RKO (cell line): Measurements from ENCODE around the gene CCNB3.

Source experiments
- DNase-seq: peaks from one replicate; pipeline ENCODE4 v3.0.0-alpha.2; 2016; ENCODE audit warnings: low spot score

CCNB3 gene

DNA sequence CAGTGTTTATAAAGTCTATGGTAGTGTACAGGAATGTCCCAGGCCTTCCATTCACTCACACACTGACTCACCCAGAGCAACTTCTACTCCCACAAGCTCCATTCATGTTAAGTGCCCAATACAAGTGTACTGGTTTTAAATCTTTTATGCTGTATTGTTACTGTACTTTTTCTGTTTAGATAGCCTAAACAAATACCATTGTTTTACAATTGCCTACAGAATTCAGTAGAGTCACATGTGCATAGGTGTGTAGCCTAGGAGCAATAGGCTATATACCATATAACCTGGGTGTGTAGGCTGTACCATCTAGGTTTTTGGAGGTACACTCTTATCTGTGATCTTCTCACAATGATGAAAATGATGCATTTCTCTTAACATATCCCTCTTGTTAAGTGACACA is 139.4 kb downstream of the CCNB3 start:
- no peak for DNase-seq

DNA sequence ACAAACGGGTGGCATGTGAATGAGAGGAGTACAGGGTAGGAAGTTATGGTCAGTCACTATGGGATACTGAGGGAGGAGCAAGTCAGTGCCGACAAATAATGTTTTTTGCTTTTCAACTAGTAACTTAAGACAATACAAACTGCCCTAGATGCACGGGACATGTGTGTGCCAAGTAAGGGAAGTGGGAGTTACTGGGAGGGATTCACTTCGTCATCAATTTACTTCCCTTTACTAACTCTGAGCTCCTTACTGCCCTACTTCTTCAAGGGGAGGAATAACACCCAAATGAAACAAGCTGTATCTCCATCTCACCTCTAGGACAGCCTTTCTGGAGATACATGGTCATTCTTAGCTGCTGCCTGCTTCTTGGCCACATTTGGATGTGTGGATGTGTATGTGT is 168.4 kb downstream of the CCNB3 start:
- DNase-seq = no peak

- DNase-seq = no peak
Measured at GRCh38 chrX:50375481-50376267, 171.1 kb downstream of the CCNB3 start.

GRCh38 chrX:50381729-50382415 is 177.3 kb downstream of the CCNB3 start:
- DNase-seq = no peak

- DNase-seq = no peak
Measured at GRCh38 chrX:50386520-50386919, 182.0 kb downstream of the CCNB3 start.

DNA sequence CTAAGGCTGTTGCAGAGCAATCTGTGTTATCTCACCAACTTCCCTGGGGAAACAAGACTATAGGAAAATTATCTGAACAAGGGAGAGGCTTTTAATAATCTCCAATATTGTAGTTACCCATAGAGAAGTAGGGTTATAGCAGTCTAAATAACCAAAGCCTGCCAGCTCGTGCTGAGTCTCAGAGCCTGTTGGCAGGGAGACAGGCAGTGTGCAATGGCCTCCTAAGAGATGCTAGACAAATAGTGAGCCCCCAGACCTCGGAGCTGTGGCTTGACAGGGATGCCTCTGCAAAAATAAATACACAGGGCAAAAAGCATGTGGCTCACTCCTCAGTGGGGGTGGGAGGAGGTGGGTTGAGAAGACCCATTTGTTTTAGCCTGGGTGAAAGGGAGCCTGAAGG is 189.3 kb downstream of the CCNB3 start:
- no peak for DNase-seq
